ENCODE data around the gene RTRAF. TPM values are rescaled to one million over a fixed set of nuclear protein-coding genes. Genes with fewer than 3 reads are reported as not detected.

The RTRAF gene
- total RNA-seq, 1 donor, result 53.2 TPM

GRCh38 chr14:52007637-52008036 lies 18.3 kb downstream of the RTRAF start:
- TF ChIP-seq, protein P1, sequence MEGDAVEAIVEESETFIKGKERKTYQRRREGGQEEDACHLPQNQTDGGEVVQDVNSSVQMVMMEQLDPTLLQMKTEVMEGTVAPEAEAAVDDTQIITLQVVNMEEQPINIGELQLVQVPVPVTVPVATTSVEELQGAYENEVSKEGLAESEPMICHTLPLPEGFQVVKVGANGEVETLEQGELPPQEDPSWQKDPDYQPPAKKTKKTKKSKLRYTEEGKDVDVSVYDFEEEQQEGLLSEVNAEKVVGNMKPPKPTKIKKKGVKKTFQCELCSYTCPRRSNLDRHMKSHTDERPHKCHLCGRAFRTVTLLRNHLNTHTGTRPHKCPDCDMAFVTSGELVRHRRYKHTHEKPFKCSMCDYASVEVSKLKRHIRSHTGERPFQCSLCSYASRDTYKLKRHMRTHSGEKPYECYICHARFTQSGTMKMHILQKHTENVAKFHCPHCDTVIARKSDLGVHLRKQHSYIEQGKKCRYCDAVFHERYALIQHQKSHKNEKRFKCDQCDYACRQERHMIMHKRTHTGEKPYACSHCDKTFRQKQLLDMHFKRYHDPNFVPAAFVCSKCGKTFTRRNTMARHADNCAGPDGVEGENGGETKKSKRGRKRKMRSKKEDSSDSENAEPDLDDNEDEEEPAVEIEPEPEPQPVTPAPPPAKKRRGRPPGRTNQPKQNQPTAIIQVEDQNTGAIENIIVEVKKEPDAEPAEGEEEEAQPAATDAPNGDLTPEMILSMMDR (IDR thresholded peaks at IDR 0.05; ENCODE audit: extremely low read depth, low read depth, low read length), result no peak
- Histone ChIP-seq H3K4me1 (ENCODE audit: insufficient read depth, low read length) (peaks cover 8% of the 10 kb centered on the region), H3K9me3 (ENCODE audit: low read depth, low read length) (no peaks in the 10 kb centered on the region), H3K36me3 (ENCODE audit: insufficient read depth, low read length) (peaks cover 85% of the 10 kb centered on the region), H3K27ac (ENCODE audit: low read depth, low read length) (no peak overlapping the region), H4K20me1 (ENCODE audit: insufficient read depth, low read length) (no peaks in the 10 kb centered on the region), H2AFZ (ENCODE audit: low read length) (no peak overlapping the region), H3K4me3 (ENCODE audit: insufficient read depth, low read length) (no peak overlapping the region), H3K4me2 (ENCODE audit: insufficient read depth, low read length) (no peak overlapping the region), H3K27me3 (ENCODE audit: insufficient read depth, low read length) (no peaks in the 10 kb centered on the region), H3K79me2 (ENCODE audit: insufficient read depth, low read length) (peaks cover under 1% of the 10 kb centered on the region)
- no peak for DNase-seq (ENCODE audit: insufficient read length, low spot score, missing footprints)

GRCh38 chr14:52008136-52008535 lies 18.8 kb downstream of the RTRAF start:
- TF ChIP-seq, protein P1 (IDR thresholded peaks at IDR 0.05; ENCODE audit: extremely low read depth, low read depth, low read length), result no peak
- Histone ChIP-seq H2AFZ (ENCODE audit: low read length) (no peak overlapping the region), H3K4me3 (ENCODE audit: insufficient read depth, low read length) (no peak overlapping the region), H3K79me2 (ENCODE audit: insufficient read depth, low read length) (no peaks in the 10 kb centered on the region), H3K4me2 (ENCODE audit: insufficient read depth, low read length) (no peak overlapping the region), H3K9me3 (ENCODE audit: low read depth, low read length) (no peaks in the 10 kb centered on the region), H3K4me1 (ENCODE audit: insufficient read depth, low read length) (peaks cover 13% of the 10 kb centered on the region), H4K20me1 (ENCODE audit: insufficient read depth, low read length) (no peaks in the 10 kb centered on the region), H3K36me3 (ENCODE audit: insufficient read depth, low read length) (peaks cover 80% of the 10 kb centered on the region), H3K27me3 (ENCODE audit: insufficient read depth, low read length) (no peaks in the 10 kb centered on the region), H3K27ac (ENCODE audit: low read depth, low read length) (no peak overlapping the region)
- DNase-seq (ENCODE audit: insufficient read length, low spot score, missing footprints), result no peak

DNA sequence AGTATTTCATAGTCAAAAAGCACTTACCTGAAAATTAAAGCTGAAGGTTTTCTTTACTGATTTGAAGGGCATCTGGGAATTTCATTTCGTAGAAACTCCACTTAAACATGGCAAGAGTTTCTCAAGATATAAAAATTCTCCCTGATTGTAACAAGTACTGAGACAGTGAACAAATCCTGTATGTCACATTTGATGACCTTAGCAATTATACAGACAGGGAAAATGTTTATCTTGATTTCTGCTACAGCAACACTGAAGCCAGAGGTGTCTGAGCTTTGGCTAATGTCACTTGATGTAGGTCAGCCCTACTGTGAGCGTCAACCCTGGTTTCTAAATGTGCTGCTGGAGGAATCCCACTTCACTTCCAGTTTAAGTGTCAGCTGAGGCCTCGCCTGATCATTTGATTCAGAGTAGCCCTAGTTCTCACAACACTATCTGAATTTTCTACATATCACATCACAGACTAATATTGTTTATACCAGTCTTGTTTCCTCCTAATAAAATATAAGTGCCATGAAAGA lies 20.9 kb downstream of the RTRAF start:
- Histone ChIP-seq H3K4me3 (ENCODE audit: insufficient read depth, low read length) (no peak overlapping the region), H2AFZ (ENCODE audit: low read length) (no peak overlapping the region), H3K27ac (ENCODE audit: low read depth, low read length) (no peak overlapping the region), H3K4me1 (ENCODE audit: insufficient read depth, low read length) (peaks cover 13% of the 10 kb centered on the region), H3K36me3 (ENCODE audit: insufficient read depth, low read length) (peaks cover 74% of the 10 kb centered on the region), H4K20me1 (ENCODE audit: insufficient read depth, low read length) (no peaks in the 10 kb centered on the region), H3K4me2 (ENCODE audit: insufficient read depth, low read length) (no peak overlapping the region), H3K79me2 (ENCODE audit: insufficient read depth, low read length) (no peaks in the 10 kb centered on the region), H3K27me3 (ENCODE audit: insufficient read depth, low read length) (no peaks in the 10 kb centered on the region), H3K9me3 (ENCODE audit: low read depth, low read length) (no peaks in the 10 kb centered on the region)
- TF ChIP-seq, protein P1 (IDR thresholded peaks at IDR 0.05; ENCODE audit: extremely low read depth, low read depth, low read length), result no peak
- DNase-seq (ENCODE audit: insufficient read length, low spot score, missing footprints), result no peak

DNA sequence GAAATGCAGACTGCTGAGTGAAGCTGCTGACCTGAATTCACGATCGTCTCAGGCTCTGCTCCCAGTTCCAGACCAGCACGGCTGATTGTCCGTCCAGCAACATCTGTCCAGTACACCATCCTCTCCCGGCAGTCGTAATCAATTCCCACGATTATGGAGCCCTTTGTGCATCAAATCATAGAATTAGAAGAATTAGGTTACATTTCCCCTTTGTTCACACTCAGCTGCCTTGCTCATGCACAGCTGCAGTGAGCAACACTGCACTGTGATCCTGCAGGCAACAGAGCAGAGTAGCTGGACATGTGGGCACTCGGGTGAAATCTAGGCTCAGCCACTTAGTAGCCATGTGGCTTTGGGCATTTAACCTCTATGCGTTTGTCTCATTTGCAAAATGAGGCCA lies 22.2 kb downstream of the RTRAF start:
- Histone ChIP-seq H4K20me1 (ENCODE audit: insufficient read depth, low read length) (no peaks in the 10 kb centered on the region), H3K9me3 (ENCODE audit: low read depth, low read length) (no peaks in the 10 kb centered on the region), H3K27ac (ENCODE audit: low read depth, low read length) (no peak overlapping the region), H2AFZ (ENCODE audit: low read length) (no peak overlapping the region), H3K4me1 (ENCODE audit: insufficient read depth, low read length) (peaks cover 13% of the 10 kb centered on the region), H3K4me2 (ENCODE audit: insufficient read depth, low read length) (no peak overlapping the region), H3K36me3 (ENCODE audit: insufficient read depth, low read length) (peaks cover 62% of the 10 kb centered on the region), H3K4me3 (ENCODE audit: insufficient read depth, low read length) (no peak overlapping the region), H3K27me3 (ENCODE audit: insufficient read depth, low read length) (no peaks in the 10 kb centered on the region), H3K79me2 (ENCODE audit: insufficient read depth, low read length) (no peaks in the 10 kb centered on the region)
- no peak for DNase-seq (ENCODE audit: insufficient read length, low spot score, missing footprints)
- TF ChIP-seq, protein P1 (IDR thresholded peaks at IDR 0.05; ENCODE audit: extremely low read depth, low read depth, low read length), result no peak

All from osteoblast (primary cell).